ENCODE results near the gene INIP.

GRCh38 chr9:112751056-112751795 is 33.3 kb upstream of the INIP start:
- TF ChIP-seq CTCF (IDR thresholded peaks at IDR 0.05), result no peak
- no peak for TF ChIP-seq EZH2 (IDR thresholded peaks at IDR 0.05; ENCODE audit: borderline replicate concordance, insufficient read depth, low read depth, low read length, poor library complexity, severe bottlenecking)

Data from B cell (primary cell).